Astrocyte of the spinal cord (primary cell): ENCODE results near the gene NHSL1.
A peak's percentile ranks its signal among the peaks of the same experiment; 100 is the strongest.

ENCODE experiments used
- DNase-seq: peaks from one replicate; pipeline ENCODE4 v3.0.0; 2011; ENCODE audit warnings: low read depth, low spot score
- H3K4me3 ChIP-seq: 2 replicates; pipeline ENCODE4 v1.5.1; 2011; ENCODE audit warnings: low read depth, mild to moderate bottlenecking, low read length, moderate library complexity
- in situ Hi-C: cut with HindIII; loops from 2 replicates; pipeline ENCODE4 v1.10.0; 2017; ENCODE audit warnings: low sequenced_read_pairs
- TF ChIP-seq, protein P1 (sequence below): IDR thresholded peaks from 2 replicates; pipeline ENCODE4 v1.5.1; 2012; ENCODE audit warnings: low read depth, mild to moderate bottlenecking, low read length, inconsistent platforms

NHSL1 gene

GRCh38 chr6:138525355-138525754 is 26.1 kb upstream of the NHSL1 start:
- no peak for DNase-seq
- H3K4me3 ChIP-seq = no peak overlapping the region
- in situ Hi-C loops = no loop called here
- TF ChIP-seq, protein P1, sequence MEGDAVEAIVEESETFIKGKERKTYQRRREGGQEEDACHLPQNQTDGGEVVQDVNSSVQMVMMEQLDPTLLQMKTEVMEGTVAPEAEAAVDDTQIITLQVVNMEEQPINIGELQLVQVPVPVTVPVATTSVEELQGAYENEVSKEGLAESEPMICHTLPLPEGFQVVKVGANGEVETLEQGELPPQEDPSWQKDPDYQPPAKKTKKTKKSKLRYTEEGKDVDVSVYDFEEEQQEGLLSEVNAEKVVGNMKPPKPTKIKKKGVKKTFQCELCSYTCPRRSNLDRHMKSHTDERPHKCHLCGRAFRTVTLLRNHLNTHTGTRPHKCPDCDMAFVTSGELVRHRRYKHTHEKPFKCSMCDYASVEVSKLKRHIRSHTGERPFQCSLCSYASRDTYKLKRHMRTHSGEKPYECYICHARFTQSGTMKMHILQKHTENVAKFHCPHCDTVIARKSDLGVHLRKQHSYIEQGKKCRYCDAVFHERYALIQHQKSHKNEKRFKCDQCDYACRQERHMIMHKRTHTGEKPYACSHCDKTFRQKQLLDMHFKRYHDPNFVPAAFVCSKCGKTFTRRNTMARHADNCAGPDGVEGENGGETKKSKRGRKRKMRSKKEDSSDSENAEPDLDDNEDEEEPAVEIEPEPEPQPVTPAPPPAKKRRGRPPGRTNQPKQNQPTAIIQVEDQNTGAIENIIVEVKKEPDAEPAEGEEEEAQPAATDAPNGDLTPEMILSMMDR = no peak

GRCh38 chr6:138524526-138524925 is 25.2 kb upstream of the NHSL1 start:
- TF ChIP-seq, protein P1 = no peak
- DNase-seq = no peak
- no peak overlapping the region for H3K4me3 ChIP-seq
- in situ Hi-C loops = no loop called here

GRCh38 chr6:138523347-138524210 is 24.3 kb upstream of the NHSL1 start:
- in situ Hi-C loops = no loop called here
- TF ChIP-seq, protein P1 = no peak
- no peak for DNase-seq
- no peak overlapping the region for H3K4me3 ChIP-seq

DNA sequence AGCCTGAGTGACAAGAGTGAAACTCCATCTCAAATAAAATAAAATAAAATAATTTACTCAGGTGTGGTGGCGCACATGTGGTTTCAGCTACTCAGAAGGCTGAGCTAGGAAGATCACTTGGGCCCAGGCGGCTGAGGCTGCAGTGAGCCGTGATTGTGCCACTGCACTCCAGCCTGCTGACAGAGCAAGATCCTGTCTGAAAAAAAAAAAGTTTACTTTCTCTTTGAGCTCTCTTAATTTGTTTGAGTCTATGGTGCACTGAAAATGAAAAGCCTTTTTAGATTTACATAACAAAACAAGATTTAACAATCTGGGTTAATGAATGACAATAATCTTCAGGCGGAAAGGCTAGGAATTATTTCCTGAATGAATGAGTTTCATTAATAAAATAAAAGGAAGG is 23.3 kb upstream of the NHSL1 start:
- DNase-seq = no peak
- in situ Hi-C loops = no loop called here
- TF ChIP-seq, protein P1 = no peak
- H3K4me3 ChIP-seq = no peak overlapping the region

DNA sequence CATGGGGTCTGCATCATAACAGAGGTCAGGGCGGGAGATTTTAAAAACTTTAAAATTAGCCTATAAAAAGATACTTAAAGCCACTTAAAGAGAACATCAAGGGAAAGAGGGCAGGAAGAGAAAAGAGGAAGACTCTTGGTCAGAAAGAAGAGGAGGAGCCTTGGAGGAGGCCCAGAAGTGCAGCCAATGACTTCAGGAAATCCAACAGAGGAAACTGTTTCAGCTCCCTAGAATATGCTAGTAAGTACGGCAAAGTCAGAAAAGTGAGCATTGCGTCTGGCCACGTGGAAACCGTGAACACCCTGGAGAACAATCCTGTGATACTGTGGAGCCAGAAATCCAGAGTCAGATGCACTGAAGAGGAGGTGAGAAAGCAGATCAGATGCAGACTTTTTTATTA is 22.5 kb upstream of the NHSL1 start:
- in situ Hi-C loops = no loop called here
- DNase-seq = no peak
- no peak overlapping the region for H3K4me3 ChIP-seq
- TF ChIP-seq, protein P1 = no peak

DNA sequence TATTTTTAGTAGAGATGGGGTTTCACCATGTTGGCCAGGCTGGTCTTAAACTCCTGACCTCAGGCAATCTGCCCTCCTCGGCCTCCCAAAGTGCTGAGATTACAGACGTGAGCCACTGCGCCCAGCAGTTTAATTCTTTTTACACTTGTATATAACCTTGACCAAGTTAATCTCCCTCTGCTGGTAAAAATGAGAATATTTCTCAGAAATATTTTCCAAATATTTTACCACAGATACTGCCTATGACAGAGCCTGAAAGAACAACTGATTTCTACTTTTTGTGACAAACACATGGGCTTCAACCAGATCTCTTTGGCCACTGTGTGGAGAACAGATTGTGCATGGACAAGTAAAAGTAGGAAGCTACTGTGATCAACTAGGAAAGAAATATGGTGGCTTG is 21.2 kb upstream of the NHSL1 start:
- TF ChIP-seq, protein P1 = peak; percentile 18
- no peak overlapping the region for H3K4me3 ChIP-seq
- peak; percentile 38 for DNase-seq
- in situ Hi-C loops = no loop called here
